ENCODE measurements around the gene OPRL1.

The OPRL1 gene

DNA sequence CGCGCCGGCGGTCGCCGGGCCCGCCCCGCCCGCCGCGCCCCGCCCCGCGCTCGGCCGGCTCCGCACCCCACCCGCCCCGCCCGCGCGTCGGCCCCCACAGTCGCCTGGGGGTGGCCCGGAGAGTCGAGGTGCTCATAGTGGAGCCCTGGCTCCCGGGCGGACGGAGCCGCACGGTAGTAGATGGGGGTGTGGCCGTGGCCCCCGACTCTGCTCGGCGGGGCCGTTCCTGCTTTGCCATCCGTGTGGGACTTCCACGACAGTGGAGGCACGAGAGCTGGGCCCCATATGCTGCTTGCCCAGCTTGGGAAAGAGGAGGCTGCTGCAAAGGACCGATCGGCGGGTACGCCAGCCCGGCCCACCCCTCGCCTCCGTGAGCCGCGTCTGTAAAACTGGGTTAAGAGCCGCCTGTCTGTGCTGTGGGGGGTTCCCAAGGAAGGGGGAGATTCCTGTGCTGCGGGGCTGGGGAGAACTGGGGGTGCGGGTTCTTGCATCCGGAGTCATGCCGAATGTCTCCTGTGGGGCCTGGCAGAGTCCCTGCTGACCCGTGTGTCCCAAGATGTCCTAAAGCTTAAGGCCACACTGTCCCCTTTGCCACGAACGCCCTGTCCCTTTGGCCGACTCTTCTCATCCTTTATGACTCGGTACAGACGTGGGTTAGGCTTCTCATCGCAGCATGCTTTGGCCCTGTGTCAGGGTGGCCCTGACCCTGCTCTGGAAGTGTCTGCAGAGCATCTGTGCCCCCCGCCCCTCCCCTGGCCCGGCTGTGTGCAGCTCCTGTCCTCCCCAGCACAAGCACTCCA, at the start of gene OPRL1:
TSS of gene OPRL1 (plus strand) at position 70 of the 800 bp plus-strand sequence. CDS start 12,639 bp downstream, outside the sequence.
- Mint-ChIP-seq H3K36me3 (ENCODE audit: low read depth) (no peaks in the 10 kb centered on the region), H3K4me1 (peaks cover 38% of the 10 kb centered on the region), H3K27me3 (peaks cover 15% of the 10 kb centered on the region)

DNA sequence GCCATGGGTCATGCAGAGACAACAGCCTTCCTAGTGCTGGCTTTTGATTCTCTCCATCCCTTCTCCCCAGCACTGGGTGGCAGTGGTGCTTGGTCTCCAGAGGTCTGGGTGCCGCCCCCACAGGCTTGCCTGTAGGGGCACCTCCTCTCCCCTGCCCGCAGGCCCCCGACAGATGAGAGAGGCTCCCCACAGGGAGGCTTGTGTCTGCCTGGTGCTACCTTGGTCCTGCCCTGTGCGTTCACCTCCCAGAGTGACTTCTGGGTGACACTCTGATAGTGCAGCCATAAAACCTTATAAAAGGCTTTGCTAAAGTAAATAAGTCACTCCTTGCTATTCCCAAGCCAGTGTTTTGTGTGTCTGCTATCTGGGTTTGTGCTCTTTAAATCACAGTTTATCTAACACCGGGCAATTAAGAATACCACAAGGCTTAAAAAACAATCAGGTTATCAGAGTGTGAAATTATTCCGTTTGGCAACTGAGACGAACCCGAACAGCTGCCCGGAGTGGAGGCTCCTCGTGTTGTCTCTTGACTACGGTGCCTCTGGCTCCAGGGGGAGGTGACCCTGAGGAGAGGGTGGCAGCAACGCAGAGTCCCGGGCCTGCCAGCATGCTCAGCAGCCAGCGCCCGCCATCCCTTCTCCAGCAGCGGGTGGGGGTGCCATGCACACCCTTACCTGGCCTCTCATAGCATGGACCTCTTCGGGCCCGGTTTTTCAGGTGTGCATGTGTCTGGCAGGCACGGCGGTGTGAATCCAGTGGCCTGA, 49.3 kb upstream of the OPRL1 start:
- no peaks in the 10 kb centered on the region for H3K27me3 Mint-ChIP-seq
- no peaks in the 10 kb centered on the region for H3K9me3 Mint-ChIP-seq
- DNase-seq (no peak), ATAC-seq (no peak)
- no peak overlapping the region for H3K27ac Mint-ChIP-seq
- H3K4me3 Mint-ChIP-seq, result no peak overlapping the region
- H3K36me3 Mint-ChIP-seq (ENCODE audit: low read depth), result peaks cover 21% of the 10 kb centered on the region
- H3K4me1 Mint-ChIP-seq, result peaks cover 28% of the 10 kb centered on the region

More for the DNA sequence above, at the start of gene OPRL1:
- DNase-seq, result no peak
- Mint-ChIP-seq H3K9me3 (no peaks in the 10 kb centered on the region), H3K4me3 (peak within 1 kb of the TSS; percentile 86), H3K27ac (peak within 1 kb of the TSS; percentile 80)
- ATAC-seq, result no peak

DNA sequence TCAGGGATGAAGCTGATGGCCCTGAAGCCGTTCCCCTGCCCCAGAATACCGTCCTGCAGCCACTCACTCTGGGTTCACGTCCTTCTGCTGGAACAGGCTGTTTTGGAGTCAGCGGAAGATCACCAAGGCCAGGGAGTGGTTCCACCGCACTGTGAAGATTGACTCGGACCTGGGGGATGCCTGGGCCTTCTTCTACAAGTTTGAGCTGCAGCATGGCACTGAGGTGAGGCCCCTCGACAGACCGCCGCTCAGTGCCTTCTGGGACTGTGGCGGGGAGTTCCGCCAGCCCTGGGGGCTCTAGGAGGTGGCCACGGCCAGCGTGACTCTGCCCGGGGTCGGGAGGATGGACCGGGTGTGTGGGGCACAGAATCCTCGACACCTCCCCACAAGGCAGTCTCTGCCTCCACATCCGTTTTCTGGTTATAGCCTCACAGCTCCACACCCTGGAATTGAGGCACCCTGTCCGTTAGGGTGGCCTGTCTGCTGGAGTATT, 48.0 kb upstream of the OPRL1 start:
- peaks cover 40% of the 10 kb centered on the region for H3K4me1 Mint-ChIP-seq
- peaks cover 17% of the 10 kb centered on the region for H3K36me3 Mint-ChIP-seq (ENCODE audit: low read depth)
- H3K27me3 Mint-ChIP-seq, result no peaks in the 10 kb centered on the region
- H3K4me3 Mint-ChIP-seq, result no peak overlapping the region
- DNase-seq (no peak), ATAC-seq (no peak)
- H3K9me3 Mint-ChIP-seq, result no peaks in the 10 kb centered on the region
- no peak overlapping the region for H3K27ac Mint-ChIP-seq

DNA sequence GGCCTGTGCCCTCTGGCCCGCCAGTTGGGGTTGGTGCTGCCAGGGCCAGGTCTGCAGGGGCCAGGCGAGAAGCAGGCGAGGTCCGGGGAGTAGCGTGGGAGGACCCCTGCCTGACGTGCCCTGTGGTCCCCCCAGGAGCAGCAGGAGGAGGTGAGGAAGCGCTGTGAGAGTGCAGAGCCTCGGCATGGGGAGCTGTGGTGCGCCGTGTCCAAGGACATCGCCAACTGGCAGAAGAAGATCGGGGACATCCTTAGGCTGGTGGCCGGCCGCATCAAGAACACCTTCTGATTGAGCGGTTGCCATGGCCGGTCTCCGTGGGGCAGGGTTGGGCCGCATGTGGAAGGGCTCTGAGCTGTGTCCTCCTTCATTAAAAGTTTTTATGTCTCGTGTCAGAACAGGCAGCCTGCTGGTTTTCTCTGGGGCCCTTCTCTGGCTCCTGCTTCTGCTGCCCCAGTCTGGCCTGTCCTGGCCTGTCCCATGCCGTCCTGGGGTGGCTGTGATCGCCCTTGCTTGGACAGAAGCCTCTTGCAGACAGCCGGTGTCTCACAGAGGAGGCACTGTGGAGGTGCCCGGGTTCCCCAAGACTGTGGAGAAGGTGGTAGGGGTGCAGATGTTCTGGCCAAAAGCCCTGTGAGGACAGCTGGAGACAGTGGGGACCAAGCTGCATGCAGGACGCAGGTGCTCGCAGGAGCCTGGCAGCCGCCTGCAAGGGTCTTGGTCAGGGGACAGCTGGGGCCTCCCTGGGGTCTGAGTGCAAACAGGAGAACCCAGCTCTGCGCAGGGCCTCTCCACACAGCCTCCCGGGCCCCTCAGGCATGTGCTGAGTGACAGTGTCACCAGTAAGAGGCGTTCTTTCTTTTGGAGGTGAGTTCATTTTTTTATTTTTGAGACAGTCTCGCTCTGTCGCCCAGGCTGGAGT, 46.9 kb upstream of the OPRL1 start:
- no peak for ATAC-seq

DNA sequence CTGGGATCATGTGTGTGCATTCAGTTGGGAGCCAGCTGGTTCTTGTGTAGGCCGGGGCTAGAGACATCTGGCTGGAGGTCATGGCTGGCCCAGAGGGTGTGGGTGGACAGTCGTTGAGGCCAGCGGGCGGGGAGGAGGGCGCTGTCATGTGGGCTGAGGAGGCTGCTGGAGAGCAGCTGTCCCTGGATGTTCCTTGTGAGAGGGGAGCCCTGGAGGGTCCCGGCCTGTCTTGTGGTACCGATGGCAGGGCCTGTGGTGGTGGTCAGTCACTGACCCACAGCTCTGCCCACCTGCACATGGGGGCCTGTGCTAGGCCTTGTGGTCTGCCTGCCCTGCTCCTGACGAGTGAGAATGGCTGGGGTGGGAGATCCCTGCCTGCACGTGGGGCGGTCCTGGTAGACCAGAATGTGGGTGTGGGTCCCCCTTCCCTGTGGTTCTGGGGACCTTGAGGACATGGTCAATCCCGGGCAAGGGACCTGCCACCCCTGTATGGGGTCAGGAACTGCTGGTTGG, 45.8 kb upstream of the OPRL1 start:
- peaks cover 2% of the 10 kb centered on the region for H3K27me3 Mint-ChIP-seq
- H3K36me3 Mint-ChIP-seq (ENCODE audit: low read depth), result peaks cover 12% of the 10 kb centered on the region

More for the DNA sequence above, 46.9 kb upstream of the OPRL1 start:
- Mint-ChIP-seq H3K4me3 (no peak overlapping the region), H3K9me3 (no peaks in the 10 kb centered on the region), H3K27me3 (peaks cover 2% of the 10 kb centered on the region), H3K36me3 (ENCODE audit: low read depth) (peaks cover 16% of the 10 kb centered on the region), H3K27ac (peak overlapping the region; percentile 39), H3K4me1 (peaks cover 51% of the 10 kb centered on the region)
- DNase-seq, result no peak

DNA sequence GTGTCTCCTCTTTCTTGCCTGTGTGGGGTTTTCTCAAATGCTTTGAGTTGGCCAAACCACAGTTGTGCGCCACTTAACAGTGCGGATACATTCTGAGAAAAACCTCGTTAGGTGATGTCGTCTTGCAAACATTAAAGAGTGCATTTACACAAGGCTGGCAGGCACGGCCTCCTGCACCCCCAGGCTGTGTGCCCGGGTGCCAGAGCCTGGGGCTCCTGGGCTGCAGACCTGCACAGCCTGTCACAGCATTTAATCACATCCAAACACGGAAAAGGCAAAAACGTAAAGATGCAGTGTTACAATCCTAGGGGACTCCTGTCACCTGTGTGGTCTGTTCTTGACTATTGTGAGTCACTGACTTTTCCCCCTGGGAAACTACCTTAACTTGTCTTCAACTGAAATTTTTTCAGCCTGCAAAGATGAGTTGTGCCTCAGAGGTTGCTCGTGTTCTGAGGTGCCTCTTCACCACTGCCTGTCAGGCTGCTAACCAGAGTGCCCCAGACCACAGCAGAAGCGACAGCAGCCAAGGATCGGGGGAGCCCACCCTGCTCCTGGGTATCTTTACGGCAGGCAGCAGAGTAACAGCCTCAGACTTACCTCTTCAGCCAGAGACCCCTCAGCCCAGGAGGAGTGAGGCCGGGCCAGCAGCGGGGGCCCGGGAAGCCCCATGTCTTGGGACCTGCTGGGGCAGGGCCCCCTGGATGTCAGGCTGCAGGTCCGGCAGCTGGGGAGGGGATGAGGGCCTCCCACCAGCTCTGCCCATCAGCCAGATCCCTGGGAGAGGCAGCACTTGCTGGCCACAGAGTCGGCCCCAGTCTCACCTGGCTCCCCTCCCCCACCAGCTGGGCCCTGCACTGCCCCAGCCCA, 44.6 kb upstream of the OPRL1 start:
- Mint-ChIP-seq H3K27me3 (peaks cover 2% of the 10 kb centered on the region), H3K4me1 (peaks cover 60% of the 10 kb centered on the region), H3K9me3 (no peaks in the 10 kb centered on the region), H3K27ac (peak overlapping the region; percentile 93), H3K36me3 (ENCODE audit: low read depth) (peaks cover 7% of the 10 kb centered on the region), H3K4me3 (peak overlapping the region; percentile 68)
- peak; percentile 65 for ATAC-seq
- DNase-seq, result peak; percentile 60

More for the DNA sequence above, 45.8 kb upstream of the OPRL1 start:
- H3K27ac Mint-ChIP-seq, result peak overlapping the region; percentile 93
- no peaks in the 10 kb centered on the region for H3K9me3 Mint-ChIP-seq
- no peak for DNase-seq
- no peak overlapping the region for H3K4me3 Mint-ChIP-seq
- no peak for ATAC-seq
- peaks cover 51% of the 10 kb centered on the region for H3K4me1 Mint-ChIP-seq

DNA sequence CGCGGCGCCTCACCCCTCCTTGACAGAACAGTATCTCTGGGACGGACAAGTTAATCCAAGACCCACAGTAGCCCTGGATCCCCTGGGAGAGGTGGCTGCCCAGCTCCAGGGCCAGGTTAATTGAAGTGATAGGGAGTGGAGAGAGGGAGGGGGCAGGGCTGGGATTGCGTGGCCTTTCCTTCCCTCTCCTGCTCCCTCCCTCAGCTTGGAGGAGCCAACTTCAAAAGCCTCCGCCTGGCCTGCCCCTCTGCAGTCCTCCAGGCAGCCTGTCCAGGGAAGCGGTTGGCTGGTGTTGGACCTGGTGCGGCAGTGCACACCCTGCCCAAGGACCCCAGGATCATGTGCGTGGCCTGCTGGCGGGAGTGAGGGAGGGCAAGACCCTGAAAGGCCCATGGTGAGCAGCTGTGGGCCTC, 43.9 kb upstream of the OPRL1 start, which contains the start of gene C20orf204:
TSS of gene C20orf204 (plus strand) at position 250 of the 413 bp plus-strand sequence. CDS start at position 392, 142 bp downstream.
- Mint-ChIP-seq H3K27ac (peak within 1 kb of the TSS; percentile 93), H3K36me3 (ENCODE audit: low read depth) (peaks cover 7% of the 10 kb centered on the region), H3K9me3 (no peaks in the 10 kb centered on the region), H3K4me3 (peak within 1 kb of the TSS; percentile 68), H3K27me3 (peaks cover 2% of the 10 kb centered on the region), H3K4me1 (peaks cover 65% of the 10 kb centered on the region)
- DNase-seq (no peak), ATAC-seq (no peak)

DNA sequence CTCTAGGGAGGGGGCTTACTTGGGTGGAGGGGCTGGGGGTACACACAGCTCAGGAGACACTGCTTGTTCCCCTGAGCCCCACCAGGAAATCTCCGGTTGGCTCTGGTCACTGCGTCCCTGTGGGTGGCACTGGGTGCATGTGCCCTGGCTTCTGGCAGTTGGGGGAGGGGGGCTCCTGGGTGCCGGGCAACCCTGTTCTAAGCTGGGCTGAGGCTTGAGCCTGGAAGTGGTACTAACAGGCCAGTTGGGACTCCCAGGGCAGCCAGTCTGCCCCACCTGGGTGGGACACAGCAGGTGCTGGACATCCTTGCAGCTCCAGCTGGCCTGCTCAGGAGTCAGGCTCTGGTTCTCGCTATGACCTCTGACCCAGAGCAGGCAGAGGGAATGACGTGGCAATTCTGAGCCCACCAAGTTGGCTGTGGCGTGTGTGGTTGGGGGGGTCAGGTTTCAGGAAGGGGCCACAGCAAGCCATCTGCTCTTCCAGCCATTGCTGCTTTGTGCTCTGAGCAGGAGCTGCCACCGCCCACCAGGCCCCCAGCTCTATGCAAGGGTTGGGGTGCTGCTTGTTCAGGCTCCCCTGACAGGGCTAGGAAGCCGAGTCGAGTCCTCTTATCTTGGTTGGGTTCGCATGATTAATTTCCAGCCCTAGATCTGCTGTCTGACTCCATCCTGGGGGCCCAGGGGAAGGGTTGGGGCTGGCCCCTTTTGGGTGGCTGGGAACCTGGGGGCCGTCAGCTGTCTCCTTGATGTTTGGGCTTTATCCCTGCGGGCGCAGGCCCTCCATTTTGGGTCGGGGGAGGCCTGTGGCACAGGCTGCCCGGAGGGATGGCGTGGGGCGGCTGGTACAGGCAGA, 43.3 kb upstream of the OPRL1 start:
- Mint-ChIP-seq H3K9me3 (no peaks in the 10 kb centered on the region), H3K27ac (peak overlapping the region; percentile 93), H3K4me1 (peaks cover 69% of the 10 kb centered on the region), H3K4me3 (peak overlapping the region; percentile 24), H3K27me3 (peaks cover 2% of the 10 kb centered on the region), H3K36me3 (ENCODE audit: low read depth) (peaks cover 7% of the 10 kb centered on the region)
- ATAC-seq (peak; percentile 18), DNase-seq (peak; percentile 53)

DNA sequence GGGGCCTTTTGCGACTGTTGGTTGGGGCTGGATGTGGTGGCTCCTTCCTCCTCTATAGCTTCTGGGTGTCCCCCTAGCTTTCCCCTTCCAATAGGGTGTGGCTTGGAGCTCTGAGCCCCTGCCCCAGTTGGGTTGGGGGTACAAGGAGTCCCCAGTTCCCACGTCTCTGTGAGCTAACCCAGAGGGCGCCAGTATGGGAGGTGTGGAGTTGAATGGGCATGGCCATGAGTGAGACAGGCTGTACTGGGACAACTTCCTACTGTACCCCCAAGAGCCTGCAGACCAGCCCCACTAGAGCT, 42.7 kb upstream of the OPRL1 start:
- H3K27ac Mint-ChIP-seq, result no peak overlapping the region
- peaks cover 2% of the 10 kb centered on the region for H3K27me3 Mint-ChIP-seq
- DNase-seq, result no peak
- ATAC-seq, result no peak
- peak overlapping the region; percentile 14 for H3K4me3 Mint-ChIP-seq
- peaks cover 7% of the 10 kb centered on the region for H3K36me3 Mint-ChIP-seq (ENCODE audit: low read depth)
- H3K9me3 Mint-ChIP-seq, result no peaks in the 10 kb centered on the region
- peaks cover 74% of the 10 kb centered on the region for H3K4me1 Mint-ChIP-seq

DNA sequence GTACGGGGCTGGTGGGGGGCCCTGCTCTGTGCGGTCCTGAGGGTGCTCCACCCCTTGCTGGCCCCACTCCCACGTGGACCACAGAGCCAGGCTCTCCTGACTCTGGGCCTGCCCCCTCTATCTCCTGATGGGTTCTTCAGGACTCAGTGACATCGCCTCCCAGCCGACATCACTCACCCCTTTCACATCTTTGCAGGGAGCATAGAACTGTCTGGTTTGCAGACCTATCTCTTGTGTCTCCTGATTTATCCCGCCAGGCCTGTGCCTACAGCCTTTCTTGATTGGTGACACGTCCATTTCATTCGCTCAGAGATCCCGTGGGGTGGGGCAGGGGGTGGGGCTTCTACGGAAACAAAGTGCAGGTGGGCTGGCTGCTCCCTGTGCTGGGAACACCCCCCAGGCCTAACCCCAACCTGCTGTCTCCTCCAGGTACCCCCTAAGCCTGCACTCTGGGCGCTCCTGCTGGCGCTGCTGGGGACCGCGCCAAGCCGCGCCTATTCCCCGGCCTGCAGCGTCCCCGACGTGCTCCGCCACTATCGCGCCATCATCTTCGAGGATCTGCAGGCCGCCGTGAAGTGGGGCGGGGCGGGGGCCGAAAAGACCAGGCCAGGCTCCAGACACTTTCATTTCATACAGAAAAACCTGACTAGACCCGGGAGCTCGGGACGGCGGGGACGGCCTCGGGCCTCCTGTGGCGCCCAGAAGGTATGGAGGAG, 42.2 kb upstream of the OPRL1 start:
- ATAC-seq (no peak), DNase-seq (no peak)
- no peaks in the 10 kb centered on the region for H3K9me3 Mint-ChIP-seq
- H3K36me3 Mint-ChIP-seq (ENCODE audit: low read depth), result peaks cover 5% of the 10 kb centered on the region
- H3K27me3 Mint-ChIP-seq, result peaks cover 2% of the 10 kb centered on the region
- peaks cover 71% of the 10 kb centered on the region for H3K4me1 Mint-ChIP-seq
- no peak overlapping the region for H3K27ac Mint-ChIP-seq
- peak overlapping the region; percentile 26 for H3K4me3 Mint-ChIP-seq

DNA sequence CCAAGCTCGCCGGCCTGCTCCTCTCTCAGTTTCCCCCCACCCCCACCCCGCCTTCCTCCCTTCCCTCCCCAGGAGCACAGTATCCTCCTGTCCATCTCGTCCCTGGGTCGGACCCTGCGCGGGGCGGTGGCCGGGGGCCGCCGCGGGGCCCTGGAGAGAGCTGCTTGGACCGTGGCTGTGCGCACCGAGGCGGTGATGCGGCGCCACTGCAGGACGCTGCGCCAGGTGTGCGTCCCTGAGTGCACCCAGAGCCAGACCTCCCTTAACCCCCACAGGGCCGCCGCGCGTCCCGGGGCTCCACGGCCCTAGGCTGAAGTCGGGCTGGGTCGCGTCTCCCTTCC, 41.7 kb upstream of the OPRL1 start:
- ATAC-seq (peak; percentile 2), DNase-seq (no peak)
- Mint-ChIP-seq H3K4me3 (no peak overlapping the region), H3K27ac (no peak overlapping the region), H3K9me3 (no peaks in the 10 kb centered on the region), H3K27me3 (peaks cover 2% of the 10 kb centered on the region), H3K36me3 (ENCODE audit: low read depth) (peaks cover 5% of the 10 kb centered on the region), H3K4me1 (peaks cover 70% of the 10 kb centered on the region)

Data from activated naive CD8-positive, alpha-beta T cell treated with anti-CD3 and anti-CD28 coated beads, Interleukin-2, amount 50 U/mL, for 24 hours (primary cell).